GM23338 (cell line): ENCODE data around the gene CACHD1. TPM values are rescaled to one million over a fixed set of nuclear protein-coding genes. Genes with fewer than 3 reads are reported as not detected.

Experiments
- ATAC-seq: fragments of 200-7000 bp; cut with Tn5 transposase; 3 replicates; pipeline ENCODE4 v1.9.1; 2020
- DNase-seq: peaks from one replicate; pipeline ENCODE4 v3.0.0-alpha.2; 2015; ENCODE audit warnings: low spot score
- H2AFZ ChIP-seq: fragments of 200-600 bp; sonication (generic); 2 replicates; pipeline ENCODE4 v1.8.0; 2016; ENCODE audit warnings: antibody characterized with exemption, mild to moderate bottlenecking, moderate library complexity
- H3F3A ChIP-seq: fragments of 200-600 bp; sonication (generic); replicated peaks from 2 replicates; pipeline ENCODE4 v1.8.0; 2017; ENCODE audit warnings: antibody characterized with exemption, mixed run types, low read depth
- H3K27ac ChIP-seq: fragments of 200-600 bp; sonication (generic); 2 replicates; pipeline ENCODE4 v1.6.1; 2016; ENCODE audit warnings: low read depth
- H3K27me3 ChIP-seq: fragments of 200-600 bp; sonication (generic); 2 replicates; pipeline ENCODE4 v1.8.0; 2016; ENCODE audit warnings: mild to moderate bottlenecking, mixed run types, moderate library complexity; ENCODE audit not compliant: insufficient read depth
- H3K36me3 ChIP-seq: fragments of 200-600 bp; sonication (generic); 2 replicates; pipeline ENCODE4 v1.8.0; 2016; ENCODE audit warnings: mild to moderate bottlenecking; ENCODE audit not compliant: insufficient read depth
- H3K4me1 ChIP-seq: fragments of 200-600 bp; sonication (generic); 2 replicates; pipeline ENCODE4 v1.8.0; 2016; ENCODE audit warnings: mild to moderate bottlenecking, moderate library complexity; ENCODE audit not compliant: insufficient read depth
- H3K4me2 ChIP-seq: fragments of 200-600 bp; sonication (generic); 2 replicates; pipeline ENCODE4 v1.7.1; 2017; ENCODE audit warnings: mixed run types
- H3K4me3 ChIP-seq: fragments of 200-600 bp; sonication (generic); 2 replicates; pipeline ENCODE4 v1.6.1; 2016; ENCODE audit warnings: mixed run types
- H3K79me2 ChIP-seq: fragments of 200-600 bp; sonication (generic); replicated peaks from 2 replicates; pipeline ENCODE4 v1.8.0; 2017; ENCODE audit warnings: mild to moderate bottlenecking; ENCODE audit not compliant: insufficient read depth
- H3K9me2 ChIP-seq: fragments of 200-600 bp; sonication (generic); 2 replicates; pipeline ENCODE4 v1.8.0; 2017; ENCODE audit not compliant: insufficient read depth
- H4K20me1 ChIP-seq: fragments of 200-600 bp; sonication (generic); replicated peaks from 2 replicates; pipeline ENCODE4 v1.8.0; 2017; ENCODE audit warnings: mild to moderate bottlenecking; ENCODE audit not compliant: insufficient read depth
- H3K27ac Mint-ChIP-seq: 2 replicates; pipeline ENCODE4 v1.8.0; 2020; ENCODE audit warnings: inconsistent platforms, mild to moderate bottlenecking, moderate library complexity, mixed read lengths
- H3K27me3 Mint-ChIP-seq: 3 replicates; pipeline ENCODE4 v1.8.0; 2022; ENCODE audit warnings: low read depth, mild to moderate bottlenecking, moderate library complexity, mixed read lengths, inconsistent platforms; ENCODE audit not compliant: insufficient read depth, poor library complexity
- H3K36me3 Mint-ChIP-seq: 3 replicates; pipeline ENCODE4 v1.8.0; 2021; ENCODE audit warnings: low read depth, mild to moderate bottlenecking, inconsistent platforms, moderate library complexity, mixed read lengths
- H3K4me1 Mint-ChIP-seq: 3 replicates; pipeline ENCODE4 v1.8.0; 2020; ENCODE audit warnings: mild to moderate bottlenecking, inconsistent platforms, mixed read lengths
- H3K4me3 Mint-ChIP-seq: 3 replicates; pipeline ENCODE4 v1.8.0; 2021; ENCODE audit warnings: moderate library complexity, mild to moderate bottlenecking, inconsistent platforms, mixed read lengths
- H3K9me3 Mint-ChIP-seq: 3 replicates; pipeline ENCODE4 v1.8.0; 2020; ENCODE audit warnings: moderate library complexity, mild to moderate bottlenecking, inconsistent platforms, mixed read lengths
- CREB1 ChIP-seq: fragments of 250-450 bp; sonication (Bioruptor Pico); IDR thresholded peaks from 2 replicates; pipeline ENCODE4 v1.5.0; 2020; ENCODE audit warnings: low read depth, mild to moderate bottlenecking, moderate library complexity
- ETS1 ChIP-seq: IDR thresholded peaks from 2 replicates; pipeline ENCODE4 v1.6.1; 2016; ENCODE audit warnings: antibody characterized with exemption
- EZH2 ChIP-seq: fragments of 200-600 bp; sonication (generic); IDR thresholded peaks from one replicate; pipeline ENCODE4 v1.8.0; 2017; ENCODE audit warnings: antibody characterized with exemption, mild to moderate bottlenecking, low read depth; ENCODE audit not compliant: unreplicated experiment
- EZH2phosphoT487 ChIP-seq: fragments of 200-600 bp; sonication (generic); IDR thresholded peaks from one replicate; pipeline ENCODE4 v1.8.1; 2018; ENCODE audit warnings: antibody characterized with exemption; ENCODE audit not compliant: unreplicated experiment
- JUNB ChIP-seq: IDR thresholded peaks from one replicate; pipeline ENCODE4 v1.6.1; 2016; ENCODE audit warnings: antibody characterized with exemption; ENCODE audit not compliant: unreplicated experiment
- NANOG ChIP-seq: IDR thresholded peaks from 2 replicates; pipeline ENCODE4 v1.6.1; 2016; ENCODE audit warnings: antibody characterized with exemption, borderline replicate concordance
- POLR2AphosphoS5 ChIP-seq: IDR thresholded peaks from 2 replicates; pipeline ENCODE4 v1.6.1; 2016; ENCODE audit warnings: antibody characterized with exemption, low read depth
- STAT1 ChIP-seq: IDR thresholded peaks from one replicate; pipeline ENCODE4 v1.6.1; 2016; ENCODE audit warnings: antibody characterized with exemption; ENCODE audit not compliant: unreplicated experiment
- ZNF114 ChIP-seq: fragments of 250-450 bp; sonication (Bioruptor Pico); IDR thresholded peaks from 2 replicates; pipeline ENCODE4 v1.5.0; 2020; ENCODE audit warnings: mild to moderate bottlenecking, moderate library complexity
- ZNF331 ChIP-seq: fragments of 250-450 bp; sonication (Bioruptor Pico); IDR thresholded peaks from 2 replicates; pipeline ENCODE4 v1.5.0; 2020; ENCODE audit warnings: low read depth, mild to moderate bottlenecking, moderate library complexity
- polyA plus RNA-seq: library from polyadenylated mRNA; unstranded; fragments of >200 nt; fragmentation: Nextera tagmentation; extraction: Ambion mirVana; gene quantifications from 2 replicates; pipeline ENCODE4 v1.2.1, GENCODE V29; 2016
- total RNA-seq: library from RNA; depleted of rRNA; stranded (reverse); fragments of >200 nt; shearing (Covaris generic); gene quantifications from 2 replicates; pipeline ENCODE4 v1.2.3, GENCODE V29; 2014
- TF ChIP-seq, protein P1 (sequence below): IDR thresholded peaks from one replicate; pipeline ENCODE4 v1.6.1; 2018; ENCODE audit warnings: antibody characterized with exemption; ENCODE audit not compliant: unreplicated experiment
- TF ChIP-seq, protein P2 (sequence below), 2 experiments: fragments of 200-600 bp in 1 of 2; sonication (generic) in 1 of 2; conservative IDR thresholded peaks; 2 replicates each; pipeline versions ENCODE4 v1.5.1 to v1.6.1; 2016 to 2017; ENCODE audit warnings: antibody characterized with exemption in 2 of 2, low read depth in 2 of 2, mild to moderate bottlenecking in 2 of 2, moderate library complexity in 1 of 2
- TF ChIP-seq, protein P3 (sequence below): fragments of 250-450 bp; sonication (Bioruptor Pico); IDR thresholded peaks from 2 replicates; pipeline ENCODE4 v1.5.0; 2020; ENCODE audit warnings: mild to moderate bottlenecking, moderate library complexity

CACHD1 gene
- total and polyA plus RNA-seq, 2 experiments from 2014 or later = 12.6 to 43.7 TPM

DNA sequence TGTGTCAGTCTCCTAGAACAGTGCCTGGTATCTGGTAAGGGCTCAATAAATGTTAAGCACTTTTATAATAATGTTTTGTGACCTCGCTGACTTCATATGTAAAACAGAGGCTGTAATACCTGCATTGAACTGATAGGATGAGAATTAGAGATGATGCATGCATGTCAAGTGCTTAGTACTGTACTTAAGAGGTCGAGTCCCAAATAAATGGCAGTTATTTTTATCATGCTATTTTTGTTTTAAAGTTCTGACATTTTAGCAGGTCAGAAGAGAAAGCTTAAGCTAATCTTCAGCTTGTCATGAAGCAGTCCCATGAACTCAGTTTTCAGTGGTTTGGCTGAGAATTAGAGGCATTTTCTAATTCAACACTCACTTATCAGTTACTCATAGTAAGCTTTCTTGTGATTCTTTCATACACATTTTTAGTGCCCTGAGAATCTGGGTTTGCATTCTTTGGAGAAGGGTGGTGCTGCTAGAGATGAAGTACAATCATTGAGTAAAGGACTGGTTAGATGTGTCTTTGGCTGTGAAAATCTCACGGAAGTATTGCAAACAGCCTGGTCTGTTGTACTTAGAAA lies 199.3 kb downstream of the CACHD1 start:
- no peak overlapping the region for H3K4me3 Mint-ChIP-seq
- peaks cover 8% of the 10 kb centered on the region; the same call in 1 of the 2 replicates for H4K20me1 ChIP-seq
- no peak overlapping the region for H2AFZ ChIP-seq
- TF ChIP-seq ETS1 (no peak), EZH2phosphoT487 (no peak), EZH2 (no peak), STAT1 (no peak), ZNF114 (CRISPR knock-in tag) (no peak), ZNF331 (CRISPR knock-in tag) (no peak), NANOG (no peak), POLR2AphosphoS5 (no peak), JUNB (no peak), CREB1 (no peak)
- TF ChIP-seq, protein P1, sequence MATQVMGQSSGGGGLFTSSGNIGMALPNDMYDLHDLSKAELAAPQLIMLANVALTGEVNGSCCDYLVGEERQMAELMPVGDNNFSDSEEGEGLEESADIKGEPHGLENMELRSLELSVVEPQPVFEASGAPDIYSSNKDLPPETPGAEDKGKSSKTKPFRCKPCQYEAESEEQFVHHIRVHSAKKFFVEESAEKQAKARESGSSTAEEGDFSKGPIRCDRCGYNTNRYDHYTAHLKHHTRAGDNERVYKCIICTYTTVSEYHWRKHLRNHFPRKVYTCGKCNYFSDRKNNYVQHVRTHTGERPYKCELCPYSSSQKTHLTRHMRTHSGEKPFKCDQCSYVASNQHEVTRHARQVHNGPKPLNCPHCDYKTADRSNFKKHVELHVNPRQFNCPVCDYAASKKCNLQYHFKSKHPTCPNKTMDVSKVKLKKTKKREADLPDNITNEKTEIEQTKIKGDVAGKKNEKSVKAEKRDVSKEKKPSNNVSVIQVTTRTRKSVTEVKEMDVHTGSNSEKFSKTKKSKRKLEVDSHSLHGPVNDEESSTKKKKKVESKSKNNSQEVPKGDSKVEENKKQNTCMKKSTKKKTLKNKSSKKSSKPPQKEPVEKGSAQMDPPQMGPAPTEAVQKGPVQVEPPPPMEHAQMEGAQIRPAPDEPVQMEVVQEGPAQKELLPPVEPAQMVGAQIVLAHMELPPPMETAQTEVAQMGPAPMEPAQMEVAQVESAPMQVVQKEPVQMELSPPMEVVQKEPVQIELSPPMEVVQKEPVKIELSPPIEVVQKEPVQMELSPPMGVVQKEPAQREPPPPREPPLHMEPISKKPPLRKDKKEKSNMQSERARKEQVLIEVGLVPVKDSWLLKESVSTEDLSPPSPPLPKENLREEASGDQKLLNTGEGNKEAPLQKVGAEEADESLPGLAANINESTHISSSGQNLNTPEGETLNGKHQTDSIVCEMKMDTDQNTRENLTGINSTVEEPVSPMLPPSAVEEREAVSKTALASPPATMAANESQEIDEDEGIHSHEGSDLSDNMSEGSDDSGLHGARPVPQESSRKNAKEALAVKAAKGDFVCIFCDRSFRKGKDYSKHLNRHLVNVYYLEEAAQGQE = no peak
- TF ChIP-seq, protein P2, sequence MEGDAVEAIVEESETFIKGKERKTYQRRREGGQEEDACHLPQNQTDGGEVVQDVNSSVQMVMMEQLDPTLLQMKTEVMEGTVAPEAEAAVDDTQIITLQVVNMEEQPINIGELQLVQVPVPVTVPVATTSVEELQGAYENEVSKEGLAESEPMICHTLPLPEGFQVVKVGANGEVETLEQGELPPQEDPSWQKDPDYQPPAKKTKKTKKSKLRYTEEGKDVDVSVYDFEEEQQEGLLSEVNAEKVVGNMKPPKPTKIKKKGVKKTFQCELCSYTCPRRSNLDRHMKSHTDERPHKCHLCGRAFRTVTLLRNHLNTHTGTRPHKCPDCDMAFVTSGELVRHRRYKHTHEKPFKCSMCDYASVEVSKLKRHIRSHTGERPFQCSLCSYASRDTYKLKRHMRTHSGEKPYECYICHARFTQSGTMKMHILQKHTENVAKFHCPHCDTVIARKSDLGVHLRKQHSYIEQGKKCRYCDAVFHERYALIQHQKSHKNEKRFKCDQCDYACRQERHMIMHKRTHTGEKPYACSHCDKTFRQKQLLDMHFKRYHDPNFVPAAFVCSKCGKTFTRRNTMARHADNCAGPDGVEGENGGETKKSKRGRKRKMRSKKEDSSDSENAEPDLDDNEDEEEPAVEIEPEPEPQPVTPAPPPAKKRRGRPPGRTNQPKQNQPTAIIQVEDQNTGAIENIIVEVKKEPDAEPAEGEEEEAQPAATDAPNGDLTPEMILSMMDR (conservative IDR thresholded peaks at IDR 0.05; ENCODE audit: low read depth in 2 of 2) = no peak
- TF ChIP-seq, protein P3, sequence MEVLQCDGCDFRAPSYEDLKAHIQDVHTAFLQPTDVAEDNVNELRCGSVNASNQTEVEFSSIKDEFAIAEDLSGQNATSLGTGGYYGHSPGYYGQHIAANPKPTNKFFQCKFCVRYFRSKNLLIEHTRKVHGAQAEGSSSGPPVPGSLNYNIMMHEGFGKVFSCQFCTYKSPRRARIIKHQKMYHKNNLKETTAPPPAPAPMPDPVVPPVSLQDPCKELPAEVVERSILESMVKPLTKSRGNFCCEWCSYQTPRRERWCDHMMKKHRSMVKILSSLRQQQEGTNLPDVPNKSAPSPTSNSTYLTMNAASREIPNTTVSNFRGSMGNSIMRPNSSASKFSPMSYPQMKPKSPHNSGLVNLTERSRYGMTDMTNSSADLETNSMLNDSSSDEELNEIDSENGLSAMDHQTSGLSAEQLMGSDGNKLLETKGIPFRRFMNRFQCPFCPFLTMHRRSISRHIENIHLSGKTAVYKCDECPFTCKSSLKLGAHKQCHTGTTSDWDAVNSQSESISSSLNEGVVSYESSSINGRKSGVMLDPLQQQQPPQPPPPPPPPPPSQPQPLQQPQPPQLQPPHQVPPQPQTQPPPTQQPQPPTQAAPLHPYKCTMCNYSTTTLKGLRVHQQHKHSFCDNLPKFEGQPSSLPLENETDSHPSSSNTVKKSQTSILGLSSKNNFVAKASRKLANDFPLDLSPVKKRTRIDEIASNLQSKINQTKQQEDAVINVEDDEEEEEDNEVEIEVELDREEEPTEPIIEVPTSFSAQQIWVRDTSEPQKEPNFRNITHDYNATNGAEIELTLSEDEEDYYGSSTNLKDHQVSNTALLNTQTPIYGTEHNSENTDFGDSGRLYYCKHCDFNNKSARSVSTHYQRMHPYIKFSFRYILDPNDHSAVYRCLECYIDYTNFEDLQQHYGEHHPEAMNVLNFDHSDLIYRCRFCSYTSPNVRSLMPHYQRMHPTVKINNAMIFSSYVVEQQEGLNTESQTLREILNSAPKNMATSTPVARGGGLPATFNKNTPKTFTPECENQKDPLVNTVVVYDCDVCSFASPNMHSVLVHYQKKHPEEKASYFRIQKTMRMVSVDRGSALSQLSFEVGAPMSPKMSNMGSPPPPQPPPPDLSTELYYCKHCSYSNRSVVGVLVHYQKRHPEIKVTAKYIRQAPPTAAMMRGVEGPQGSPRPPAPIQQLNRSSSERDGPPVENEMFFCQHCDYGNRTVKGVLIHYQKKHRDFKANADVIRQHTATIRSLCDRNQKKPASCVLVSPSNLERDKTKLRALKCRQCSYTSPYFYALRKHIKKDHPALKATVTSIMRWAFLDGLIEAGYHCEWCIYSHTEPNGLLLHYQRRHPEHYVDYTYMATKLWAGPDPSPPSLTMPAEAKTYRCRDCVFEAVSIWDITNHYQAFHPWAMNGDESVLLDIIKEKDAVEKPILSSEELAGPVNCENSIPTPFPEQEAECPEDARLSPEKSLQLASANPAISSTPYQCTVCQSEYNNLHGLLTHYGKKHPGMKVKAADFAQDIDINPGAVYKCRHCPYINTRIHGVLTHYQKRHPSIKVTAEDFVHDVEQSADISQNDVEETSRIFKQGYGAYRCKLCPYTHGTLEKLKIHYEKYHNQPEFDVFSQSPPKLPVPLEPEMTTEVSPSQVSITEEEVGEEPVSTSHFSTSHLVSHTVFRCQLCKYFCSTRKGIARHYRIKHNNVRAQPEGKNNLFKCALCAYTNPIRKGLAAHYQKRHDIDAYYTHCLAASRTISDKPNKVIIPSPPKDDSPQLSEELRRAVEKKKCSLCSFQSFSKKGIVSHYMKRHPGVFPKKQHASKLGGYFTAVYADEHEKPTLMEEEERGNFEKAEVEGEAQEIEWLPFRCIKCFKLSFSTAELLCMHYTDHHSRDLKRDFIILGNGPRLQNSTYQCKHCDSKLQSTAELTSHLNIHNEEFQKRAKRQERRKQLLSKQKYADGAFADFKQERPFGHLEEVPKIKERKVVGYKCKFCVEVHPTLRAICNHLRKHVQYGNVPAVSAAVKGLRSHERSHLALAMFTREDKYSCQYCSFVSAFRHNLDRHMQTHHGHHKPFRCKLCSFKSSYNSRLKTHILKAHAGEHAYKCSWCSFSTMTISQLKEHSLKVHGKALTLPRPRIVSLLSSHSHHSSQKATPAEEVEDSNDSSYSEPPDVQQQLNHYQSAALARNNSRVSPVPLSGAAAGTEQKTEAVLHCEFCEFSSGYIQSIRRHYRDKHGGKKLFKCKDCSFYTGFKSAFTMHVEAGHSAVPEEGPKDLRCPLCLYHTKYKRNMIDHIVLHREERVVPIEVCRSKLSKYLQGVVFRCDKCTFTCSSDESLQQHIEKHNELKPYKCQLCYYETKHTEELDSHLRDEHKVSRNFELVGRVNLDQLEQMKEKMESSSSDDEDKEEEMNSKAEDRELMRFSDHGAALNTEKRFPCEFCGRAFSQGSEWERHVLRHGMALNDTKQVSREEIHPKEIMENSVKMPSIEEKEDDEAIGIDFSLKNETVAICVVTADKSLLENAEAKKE (CRISPR knock-in tag) = no peak
- H3K4me2 ChIP-seq = no peak overlapping the region
- H3K36me3 Mint-ChIP-seq = peaks cover 63% of the 10 kb centered on the region
- no peaks in the 10 kb centered on the region for H3K79me2 ChIP-seq
- no peak overlapping the region for H3K4me3 ChIP-seq
- ATAC-seq (no peak), DNase-seq (no peak)
- H3F3A ChIP-seq = no peaks in the 10 kb centered on the region; the same call in 1 of the 2 replicates
- H3K4me1 ChIP-seq = no peaks in the 10 kb centered on the region
- no peaks in the 10 kb centered on the region for H3K4me1 Mint-ChIP-seq
- no peaks in the 10 kb centered on the region for H3K27me3 Mint-ChIP-seq
- H3K27ac ChIP-seq = no peak overlapping the region
- H3K9me2 ChIP-seq = no peaks in the 10 kb centered on the region
- no peaks in the 10 kb centered on the region for H3K9me3 Mint-ChIP-seq
- H3K36me3 ChIP-seq = peaks cover 31% of the 10 kb centered on the region
- H3K27me3 ChIP-seq = no peaks in the 10 kb centered on the region
- no peak overlapping the region for H3K27ac Mint-ChIP-seq
